ENCODE results near the gene BCAS4.

The BCAS4 gene

GRCh38 chr20:50909413-50909812, 114.6 kb downstream of the BCAS4 start:
- Histone ChIP-seq H4K8ac (ENCODE audit: low read depth, low read length) (no peak overlapping the region), H3K27ac (replicated peaks; ENCODE audit: low read length) (no peak overlapping the region), H3K4me3 (ENCODE audit: low read length in 2 of 2) (no peak overlapping the region), H4K91ac (ENCODE audit: low read depth, low read length, poor library complexity) (no peak overlapping the region), H3K79me1 (ENCODE audit: low read depth, low read length) (peaks cover 6% of the 10 kb centered on the region), H3K4me2 (ENCODE audit: insufficient read depth, low read length, poor library complexity, severe bottlenecking) (no peak overlapping the region), H3K36me3 (replicated peaks in 1 of 2; ENCODE audit: control insufficient read depth in 2 of 2, insufficient read depth in 2 of 2, low read length in 2 of 2) (peaks cover 6 to 84% of the 10 kb centered on the region in 2 donors), H2BK5ac (ENCODE audit: low read length) (no peak overlapping the region), H3K4me1 (ENCODE audit: control insufficient read depth in 2 of 2, insufficient read depth in 1 of 2, low read depth in 1 of 2, low read length in 2 of 2) (peaks cover 0 to 1% of the 10 kb centered on the region in 2 donors), H3K9ac (ENCODE audit: low read depth, low read length, poor library complexity) (no peak overlapping the region), H3K14ac (ENCODE audit: low read length) (no peak overlapping the region), H2BK15ac (ENCODE audit: low read length) (no peak overlapping the region), H2BK12ac (ENCODE audit: low read length) (no peak overlapping the region), H3K18ac (ENCODE audit: low read length) (no peak overlapping the region), H2AK5ac (ENCODE audit: low read depth, low read length) (no peak overlapping the region), H2BK120ac (ENCODE audit: low read depth, low read length) (no peak overlapping the region), H3K9me3 (replicated peaks in 1 of 2; ENCODE audit: control insufficient read depth in 2 of 2, insufficient read depth in 1 of 2, low read depth in 1 of 2, low read length in 2 of 2) (peaks cover 0 to 8% of the 10 kb centered on the region in 2 donors), H3K27me3 (ENCODE audit: control insufficient read depth in 3 of 3, insufficient read depth in 3 of 3, low read depth in 1 of 3, low read length in 3 of 3) (no peaks in the 10 kb centered on the region), H2AFZ (ENCODE audit: low read length) (no peak overlapping the region), H3K4ac (ENCODE audit: low read length) (no peak overlapping the region), H3K23ac (ENCODE audit: low read depth, low read length, poor library complexity) (no peak overlapping the region)
- no CpG with 5 or more reads among the region's 3 CpGs for WGBS, 2 donors (ENCODE audit: extremely low coverage in 2 of 2, insufficient read length in 2 of 2, insufficient replicate concordance in 1 of 2)
- DNase-seq (ENCODE audit: low spot score): no peak

GRCh38 chr20:50911030-50911429, 116.2 kb downstream of the BCAS4 start:
- no peak overlapping the region for H2AFZ ChIP-seq (ENCODE audit: low read length)
- peaks cover 1 to 2% of the 10 kb centered on the region in 2 donors for H3K4me1 ChIP-seq (ENCODE audit: control insufficient read depth in 2 of 2, insufficient read depth in 1 of 2, low read depth in 1 of 2, low read length in 2 of 2)
- no peak overlapping the region for H2BK12ac ChIP-seq (ENCODE audit: low read length)
- no peak overlapping the region for H3K18ac ChIP-seq (ENCODE audit: low read length)
- H3K4me2 ChIP-seq (ENCODE audit: insufficient read depth, low read length, poor library complexity, severe bottlenecking): no peak overlapping the region
- no peak for DNase-seq (ENCODE audit: low spot score)
- H3K27ac ChIP-seq (replicated peaks; ENCODE audit: low read length): no peak overlapping the region
- H3K4ac ChIP-seq (ENCODE audit: low read length): no peak overlapping the region
- H3K27me3 ChIP-seq (ENCODE audit: control insufficient read depth in 3 of 3, insufficient read depth in 3 of 3, low read depth in 1 of 3, low read length in 3 of 3): no peaks in the 10 kb centered on the region
- no peak overlapping the region for H2BK5ac ChIP-seq (ENCODE audit: low read length)
- H3K4me3 ChIP-seq (ENCODE audit: low read length in 2 of 2): no peak overlapping the region
- H3K23ac ChIP-seq (ENCODE audit: low read depth, low read length, poor library complexity): no peak overlapping the region
- H2AK5ac ChIP-seq (ENCODE audit: low read depth, low read length): no peak overlapping the region
- no peak overlapping the region for H2BK15ac ChIP-seq (ENCODE audit: low read length)
- no peak overlapping the region for H4K8ac ChIP-seq (ENCODE audit: low read depth, low read length)
- no peak overlapping the region for H3K14ac ChIP-seq (ENCODE audit: low read length)
- H3K36me3 ChIP-seq (replicated peaks in 1 of 2; ENCODE audit: control insufficient read depth in 2 of 2, insufficient read depth in 2 of 2, low read length in 2 of 2): peaks cover 7 to 82% of the 10 kb centered on the region in 2 donors
- H3K9me3 ChIP-seq (replicated peaks in 1 of 2; ENCODE audit: control insufficient read depth in 2 of 2, insufficient read depth in 1 of 2, low read depth in 1 of 2, low read length in 2 of 2): peaks cover 0 to 8% of the 10 kb centered on the region in 2 donors
- no peak overlapping the region for H3K9ac ChIP-seq (ENCODE audit: low read depth, low read length, poor library complexity)
- no CpG with 5 or more reads among the region's 3 CpGs for WGBS, 2 donors (ENCODE audit: extremely low coverage in 2 of 2, insufficient read length in 2 of 2, insufficient replicate concordance in 1 of 2)
- no peak overlapping the region for H2BK120ac ChIP-seq (ENCODE audit: low read depth, low read length)
- H3K79me1 ChIP-seq (ENCODE audit: low read depth, low read length): peaks cover 6% of the 10 kb centered on the region
- H4K91ac ChIP-seq (ENCODE audit: low read depth, low read length, poor library complexity): no peak overlapping the region

GRCh38 chr20:50911716-50912115, 116.9 kb downstream of the BCAS4 start:
- no peak for DNase-seq (ENCODE audit: low spot score)
- no peak overlapping the region for H3K23ac ChIP-seq (ENCODE audit: low read depth, low read length, poor library complexity)
- H3K4me2 ChIP-seq (ENCODE audit: insufficient read depth, low read length, poor library complexity, severe bottlenecking): no peak overlapping the region
- no peak overlapping the region for H4K8ac ChIP-seq (ENCODE audit: low read depth, low read length)
- H3K18ac ChIP-seq (ENCODE audit: low read length): no peak overlapping the region
- no peaks in the 10 kb centered on the region for H3K27me3 ChIP-seq (ENCODE audit: control insufficient read depth in 3 of 3, insufficient read depth in 3 of 3, low read depth in 1 of 3, low read length in 3 of 3)
- WGBS, 2 donors (ENCODE audit: extremely low coverage in 2 of 2, insufficient read length in 2 of 2, insufficient replicate concordance in 1 of 2): no CpG with 5 or more reads among the region's 1 CpG
- peaks cover 6% of the 10 kb centered on the region for H3K79me1 ChIP-seq (ENCODE audit: low read depth, low read length)
- no peak overlapping the region for H4K91ac ChIP-seq (ENCODE audit: low read depth, low read length, poor library complexity)
- peaks cover 7 to 83% of the 10 kb centered on the region in 2 donors for H3K36me3 ChIP-seq (replicated peaks in 1 of 2; ENCODE audit: control insufficient read depth in 2 of 2, insufficient read depth in 2 of 2, low read length in 2 of 2)
- H2BK12ac ChIP-seq (ENCODE audit: low read length): no peak overlapping the region
- H3K9ac ChIP-seq (ENCODE audit: low read depth, low read length, poor library complexity): no peak overlapping the region
- H2BK15ac ChIP-seq (ENCODE audit: low read length): no peak overlapping the region
- H3K4me3 ChIP-seq (ENCODE audit: low read length in 2 of 2): no peak overlapping the region
- H3K4ac ChIP-seq (ENCODE audit: low read length): no peak overlapping the region
- H3K14ac ChIP-seq (ENCODE audit: low read length): no peak overlapping the region
- peaks cover 2 to 4% of the 10 kb centered on the region in 2 donors for H3K4me1 ChIP-seq (ENCODE audit: control insufficient read depth in 2 of 2, insufficient read depth in 1 of 2, low read depth in 1 of 2, low read length in 2 of 2)
- no peak overlapping the region for H2BK120ac ChIP-seq (ENCODE audit: low read depth, low read length)
- no peak overlapping the region for H3K27ac ChIP-seq (replicated peaks; ENCODE audit: low read length)
- peaks cover 0 to 8% of the 10 kb centered on the region in 2 donors for H3K9me3 ChIP-seq (replicated peaks in 1 of 2; ENCODE audit: control insufficient read depth in 2 of 2, insufficient read depth in 1 of 2, low read depth in 1 of 2, low read length in 2 of 2)
- no peak overlapping the region for H2AK5ac ChIP-seq (ENCODE audit: low read depth, low read length)
- H2AFZ ChIP-seq (ENCODE audit: low read length): no peak overlapping the region
- no peak overlapping the region for H2BK5ac ChIP-seq (ENCODE audit: low read length)

GRCh38 chr20:50913690-50914375, 119.0 kb downstream of the BCAS4 start:
- Histone ChIP-seq H2BK12ac (ENCODE audit: low read length) (no peak overlapping the region), H3K14ac (ENCODE audit: low read length) (no peak overlapping the region), H3K9me3 (replicated peaks in 1 of 2; ENCODE audit: control insufficient read depth in 2 of 2, insufficient read depth in 1 of 2, low read depth in 1 of 2, low read length in 2 of 2) (peaks cover 0 to 8% of the 10 kb centered on the region in 2 donors), H4K8ac (ENCODE audit: low read depth, low read length) (no peak overlapping the region), H2AK5ac (ENCODE audit: low read depth, low read length) (no peak overlapping the region), H3K79me1 (ENCODE audit: low read depth, low read length) (peaks cover 6% of the 10 kb centered on the region), H3K4me1 (ENCODE audit: control insufficient read depth in 2 of 2, insufficient read depth in 1 of 2, low read depth in 1 of 2, low read length in 2 of 2) (peaks cover 2 to 3% of the 10 kb centered on the region in 2 donors), H2AFZ (ENCODE audit: low read length) (no peak overlapping the region), H3K27ac (replicated peaks; ENCODE audit: low read length) (no peak overlapping the region), H3K4ac (ENCODE audit: low read length) (no peak overlapping the region), H4K91ac (ENCODE audit: low read depth, low read length, poor library complexity) (no peak overlapping the region), H3K27me3 (ENCODE audit: control insufficient read depth in 3 of 3, insufficient read depth in 3 of 3, low read depth in 1 of 3, low read length in 3 of 3) (no peaks in the 10 kb centered on the region), H3K4me3 (ENCODE audit: low read length in 2 of 2) (no peak overlapping the region), H2BK5ac (ENCODE audit: low read length) (no peak overlapping the region), H3K4me2 (ENCODE audit: insufficient read depth, low read length, poor library complexity, severe bottlenecking) (no peak overlapping the region), H3K9ac (ENCODE audit: low read depth, low read length, poor library complexity) (no peak overlapping the region), H3K36me3 (replicated peaks in 1 of 2; ENCODE audit: control insufficient read depth in 2 of 2, insufficient read depth in 2 of 2, low read length in 2 of 2) (peaks cover 6 to 93% of the 10 kb centered on the region in 2 donors), H3K23ac (ENCODE audit: low read depth, low read length, poor library complexity) (no peak overlapping the region), H2BK120ac (ENCODE audit: low read depth, low read length) (no peak overlapping the region), H2BK15ac (ENCODE audit: low read length) (no peak overlapping the region), H3K18ac (ENCODE audit: low read length) (no peak overlapping the region)
- DNase-seq (ENCODE audit: low spot score): no peak
- no CpG with 5 or more reads among the region's 2 CpGs for WGBS, 2 donors (ENCODE audit: extremely low coverage in 2 of 2, insufficient read length in 2 of 2, insufficient replicate concordance in 1 of 2)

All from neuronal stem cell (in vitro differentiated cells).